GM21723 (cell line): ENCODE data around the gene LAMTOR3.

Source experiments
- ATAC-seq: cut with Tn5 transposase; IDR thresholded peaks from one replicate; pipeline ENCODE4 v1.9.1; 2021; ENCODE audit warnings: mild to moderate bottlenecking, moderate library complexity; ENCODE audit not compliant: unreplicated experiment

The LAMTOR3 gene

GRCh38 chr4:99894161-99894997, at the start of gene LAMTOR3:
Gene LAMTOR3, minus strand, starts transcription at chr4:99894427. Its CDS starts 464 bp downstream, at chr4:99893963.
- peak; percentile 100 for ATAC-seq

GRCh38 chr4:99938243-99938753, 44.1 kb upstream of the LAMTOR3 start:
- ATAC-seq = no peak

- no peak for ATAC-seq
Observed at GRCh38 chr4:99934891-99935290, 40.7 kb upstream of the LAMTOR3 start.

- no peak for ATAC-seq
Observed at GRCh38 chr4:99927566-99927965, 33.3 kb upstream of the LAMTOR3 start.

- ATAC-seq = no peak
Observed at GRCh38 chr4:99921174-99921573, 26.9 kb upstream of the LAMTOR3 start.

- no peak for ATAC-seq
Observed at GRCh38 chr4:99918656-99919055, 24.4 kb upstream of the LAMTOR3 start.

- ATAC-seq = no peak
Observed at GRCh38 chr4:99917575-99917974, 23.3 kb upstream of the LAMTOR3 start.

- no peak for ATAC-seq
Observed at GRCh38 chr4:99915449-99915848, 21.2 kb upstream of the LAMTOR3 start.

- no peak for ATAC-seq
Observed at GRCh38 chr4:99894998-99895397, 771 bp upstream of the LAMTOR3 start.

- ATAC-seq = no peak
Observed at GRCh38 chr4:99893839-99894160, 427 bp downstream of the LAMTOR3 start.

- ATAC-seq = no peak
Observed at GRCh38 chr4:99893029-99893428, 1.2 kb downstream of the LAMTOR3 start.

- no peak for ATAC-seq
Observed at GRCh38 chr4:99891351-99891750, 2.9 kb downstream of the LAMTOR3 start.

GRCh38 chr4:99887837-99888236, 6.4 kb downstream of the LAMTOR3 start:
- ATAC-seq = no peak

GRCh38 chr4:99886146-99886545, 8.1 kb downstream of the LAMTOR3 start:
- no peak for ATAC-seq

GRCh38 chr4:99885687-99886086, 8.5 kb downstream of the LAMTOR3 start:
- ATAC-seq = no peak

GRCh38 chr4:99885063-99885664, 9.1 kb downstream of the LAMTOR3 start:
- no peak for ATAC-seq

- no peak for ATAC-seq
Observed at GRCh38 chr4:99879458-99879857, 14.8 kb downstream of the LAMTOR3 start.

- no peak for ATAC-seq
Observed at GRCh38 chr4:99878604-99879003, 15.6 kb downstream of the LAMTOR3 start.

GRCh38 chr4:99876946-99877345, 17.3 kb downstream of the LAMTOR3 start:
- ATAC-seq = no peak

- ATAC-seq = no peak
Observed at GRCh38 chr4:99875071-99875470, 19.2 kb downstream of the LAMTOR3 start.

GRCh38 chr4:99872570-99872969, 21.7 kb downstream of the LAMTOR3 start:
- no peak for ATAC-seq

- ATAC-seq = no peak
Observed at GRCh38 chr4:99868126-99868596, 26.1 kb downstream of the LAMTOR3 start.
